Measurements from ENCODE around the gene FCER2.

Gene FCER2

GRCh38 chr19:7701049-7701653, 780 bp downstream of the FCER2 start:
- no peak for TF ChIP-seq CTCF (IDR thresholded peaks at IDR 0.05)
- no peak overlapping the region for H3K4me3 ChIP-seq
- no peak for DNase-seq (ENCODE audit: low spot score)
- H3K27ac ChIP-seq: no peak overlapping the region

- DNase-seq (ENCODE audit: low spot score): no peak
- no peak for TF ChIP-seq CTCF (IDR thresholded peaks at IDR 0.05)
- no peak overlapping the region for H3K27ac ChIP-seq
- no peak overlapping the region for H3K4me3 ChIP-seq
These were observed 2.2 kb downstream of the FCER2 start for GRCh38 chr19:7699417-7700401.

GRCh38 chr19:7699003-7699402, 2.9 kb downstream of the FCER2 start:
- no peak for DNase-seq (ENCODE audit: low spot score)
- no peak overlapping the region for H3K4me3 ChIP-seq
- TF ChIP-seq CTCF (IDR thresholded peaks at IDR 0.05): no peak
- H3K27ac ChIP-seq: no peak overlapping the region

- no peak for DNase-seq (ENCODE audit: low spot score)
- no peak for TF ChIP-seq CTCF (IDR thresholded peaks at IDR 0.05)
- Histone ChIP-seq H3K27ac (no peak overlapping the region), H3K4me3 (no peak overlapping the region)
These were observed 3.3 kb downstream of the FCER2 start for GRCh38 chr19:7698583-7698982.

GRCh38 chr19:7697721-7698287, 4.1 kb downstream of the FCER2 start:
- Histone ChIP-seq H3K4me3 (no peak overlapping the region), H3K27ac (no peak overlapping the region)
- no peak for DNase-seq (ENCODE audit: low spot score)
- no peak for TF ChIP-seq CTCF (IDR thresholded peaks at IDR 0.05)

- H3K27ac ChIP-seq: no peak overlapping the region
- no peak for TF ChIP-seq CTCF (IDR thresholded peaks at IDR 0.05)
- no peak overlapping the region for H3K4me3 ChIP-seq
- DNase-seq (ENCODE audit: low spot score): no peak
These were observed 7.4 kb downstream of the FCER2 start for GRCh38 chr19:7694499-7694898.
